HEK293 (cell line): ENCODE measurements around the gene CASP10.

ENCODE experiments used
- CTCF ChIA-PET: fragments of 350-600 bp; formaldehyde crosslinking; extraction: SDS; loops from one replicate; lab custom pipeline; 2021; ENCODE audit warnings: antibody characterized with exemption; lab: Yijun Ruan, JAX
- POLR2A ChIA-PET: fragments of 300-600 bp; formaldehyde crosslinking; extraction: SDS; loops from one replicate; lab custom pipeline; 2020; ENCODE audit warnings: antibody characterized with exemption, inconsistent platforms; lab: Yijun Ruan, JAX
- H3K27ac ChIP-seq: fragments of 200-500 bp; sonication (Bioruptor generic); 2 replicates; pipeline ENCODE4 v1.5.1; 2014; ENCODE audit warnings: low read depth, low read length, control low read depth, inconsistent platforms; ENCODE audit errors: extremely low read depth
- H3K36me3 ChIP-seq, 2 experiments: fragments of 200-500 bp in 1 of 2; sonication (Bioruptor generic) in 1 of 2; 1 replicate in 1 of 2; 2 replicates in 1 of 2; pipeline ENCODE4 v1.5.1; 2014 to 2017; ENCODE audit warnings: inconsistent platforms in 2 of 2, low read length in 2 of 2; ENCODE audit not compliant: control insufficient read depth in 2 of 2, insufficient read depth in 1 of 2
- H3K4me1 ChIP-seq: fragments of 200-500 bp; sonication (Bioruptor generic); 2 replicates; pipeline ENCODE4 v1.5.1; 2014; ENCODE audit warnings: mild to moderate bottlenecking, low read length, inconsistent platforms; ENCODE audit not compliant: control insufficient read depth, insufficient read depth
- H3K4me3 ChIP-seq: 2 replicates; pipeline ENCODE4 v1.5.1; 2011; ENCODE audit warnings: low read depth, mild to moderate bottlenecking, control low read depth, low read length, moderate library complexity
- H3K9me3 ChIP-seq: fragments of 200-500 bp; sonication (Bioruptor generic); 2 replicates; pipeline ENCODE4 v1.5.1; 2014; ENCODE audit warnings: low read depth, low read length, inconsistent platforms; ENCODE audit not compliant: control insufficient read depth, insufficient read depth
- EGR2 ChIP-seq: fragments of 450-650 bp; formaldehyde crosslinking; IDR thresholded peaks from 2 replicates; pipeline ENCODE4 v1.5.1; 2016; ENCODE audit warnings: low read depth, missing biosample characterization, missing genetic modification characterization
- GLI2 ChIP-seq: fragments of 450-650 bp; formaldehyde crosslinking; IDR thresholded peaks from 2 replicates; pipeline ENCODE4; 2017; ENCODE audit warnings: missing biosample characterization, missing genetic modification characterization, low read depth, borderline replicate concordance
- GLIS1 ChIP-seq: fragments of 450-650 bp; formaldehyde crosslinking; IDR thresholded peaks from 2 replicates; pipeline ENCODE4 v1.5.1; 2016; ENCODE audit warnings: missing biosample characterization, missing genetic modification characterization
- KLF8 ChIP-seq: fragments of 450-650 bp; formaldehyde crosslinking; IDR thresholded peaks from 2 replicates; pipeline ENCODE4 v1.5.1; 2016; ENCODE audit warnings: missing biosample characterization, missing genetic modification characterization
- MYNN ChIP-seq: fragments of 450-650 bp; formaldehyde crosslinking; IDR thresholded peaks from 2 replicates; pipeline ENCODE4 v1.5.1; 2016; ENCODE audit warnings: missing biosample characterization, missing genetic modification characterization, borderline replicate concordance
- ZBTB21 ChIP-seq: fragments of 450-650 bp; formaldehyde crosslinking; IDR thresholded peaks from 2 replicates; pipeline ENCODE4 v1.5.1; 2017; ENCODE audit warnings: missing biosample characterization, missing genetic modification characterization
- ZNF169 ChIP-seq: fragments of 450-650 bp; formaldehyde crosslinking; IDR thresholded peaks from 2 replicates; pipeline ENCODE4 v1.5.1; 2016; ENCODE audit warnings: missing biosample characterization, missing genetic modification characterization
- ZNF24 ChIP-seq: fragments of 450-650 bp; formaldehyde crosslinking; IDR thresholded peaks from 2 replicates; pipeline ENCODE4 v1.5.1; 2016; ENCODE audit warnings: missing biosample characterization, missing genetic modification characterization
- ZNF311 ChIP-seq: fragments of 450-650 bp; formaldehyde crosslinking; IDR thresholded peaks from 2 replicates; pipeline ENCODE4 v1.5.1; 2017; ENCODE audit warnings: missing biosample characterization, missing genetic modification characterization, borderline replicate concordance
- ZNF335 ChIP-seq: fragments of 450-650 bp; formaldehyde crosslinking; conservative IDR thresholded peaks from 2 replicates; pipeline ENCODE4 v1.5.1; 2016; ENCODE audit warnings: missing biosample characterization, missing genetic modification characterization
- ZNF350 ChIP-seq: fragments of 450-650 bp; formaldehyde crosslinking; IDR thresholded peaks from 2 replicates; pipeline ENCODE4 v1.5.0; 2017; ENCODE audit warnings: missing biosample characterization, mild to moderate bottlenecking, missing genetic modification characterization
- ZNF529 ChIP-seq: fragments of 450-650 bp; formaldehyde crosslinking; IDR thresholded peaks from 2 replicates; pipeline ENCODE4 v1.5.1; 2017; ENCODE audit warnings: missing genetic modification characterization, missing biosample characterization; ENCODE audit not compliant: insufficient replicate concordance
- ZNF548 ChIP-seq: fragments of 450-650 bp; formaldehyde crosslinking; IDR thresholded peaks from 2 replicates; pipeline ENCODE4 v1.5.1; 2016; ENCODE audit warnings: missing biosample characterization, missing genetic modification characterization
- ZNF560 ChIP-seq: fragments of 450-650 bp; formaldehyde crosslinking; IDR thresholded peaks from 2 replicates; pipeline ENCODE4 v1.5.1; 2017; ENCODE audit warnings: missing biosample characterization, missing genetic modification characterization, borderline replicate concordance
- ZSCAN23 ChIP-seq: fragments of 450-650 bp; formaldehyde crosslinking; IDR thresholded peaks from 2 replicates; pipeline ENCODE4 v1.5.1; 2016; ENCODE audit warnings: missing biosample characterization, missing genetic modification characterization
- TF ChIP-seq, protein P1 (sequence below): fragments of 450-650 bp; formaldehyde crosslinking; IDR thresholded peaks from 2 replicates; pipeline ENCODE4 v1.5.1; 2017; ENCODE audit warnings: missing biosample characterization, mild to moderate bottlenecking, missing genetic modification characterization, moderate library complexity
- TF ChIP-seq, protein P2 (sequence below): sonication (generic); formaldehyde crosslinking; IDR thresholded peaks from 2 replicates; pipeline ENCODE4 v1.8.1; 2022; ENCODE audit warnings: mild to moderate bottlenecking, moderate library complexity, missing genetic modification reagents
- TF ChIP-seq, protein P3 (sequence below): fragments of 450-650 bp; formaldehyde crosslinking; IDR thresholded peaks from 2 replicates; pipeline ENCODE4 v1.5.1; 2016; ENCODE audit warnings: missing biosample characterization, missing genetic modification characterization
- TF ChIP-seq, protein P4 (sequence below): fragments of 450-650 bp; formaldehyde crosslinking; IDR thresholded peaks from 2 replicates; pipeline ENCODE4 v1.5.1; 2016; ENCODE audit warnings: missing biosample characterization, missing genetic modification characterization
- TF ChIP-seq, protein P5 (sequence below): fragments of 450-650 bp; IDR thresholded peaks from 2 replicates; pipeline ENCODE4 v1.5.1; 2018; ENCODE audit warnings: missing biosample characterization, missing genetic modification characterization

CASP10 gene

DNA sequence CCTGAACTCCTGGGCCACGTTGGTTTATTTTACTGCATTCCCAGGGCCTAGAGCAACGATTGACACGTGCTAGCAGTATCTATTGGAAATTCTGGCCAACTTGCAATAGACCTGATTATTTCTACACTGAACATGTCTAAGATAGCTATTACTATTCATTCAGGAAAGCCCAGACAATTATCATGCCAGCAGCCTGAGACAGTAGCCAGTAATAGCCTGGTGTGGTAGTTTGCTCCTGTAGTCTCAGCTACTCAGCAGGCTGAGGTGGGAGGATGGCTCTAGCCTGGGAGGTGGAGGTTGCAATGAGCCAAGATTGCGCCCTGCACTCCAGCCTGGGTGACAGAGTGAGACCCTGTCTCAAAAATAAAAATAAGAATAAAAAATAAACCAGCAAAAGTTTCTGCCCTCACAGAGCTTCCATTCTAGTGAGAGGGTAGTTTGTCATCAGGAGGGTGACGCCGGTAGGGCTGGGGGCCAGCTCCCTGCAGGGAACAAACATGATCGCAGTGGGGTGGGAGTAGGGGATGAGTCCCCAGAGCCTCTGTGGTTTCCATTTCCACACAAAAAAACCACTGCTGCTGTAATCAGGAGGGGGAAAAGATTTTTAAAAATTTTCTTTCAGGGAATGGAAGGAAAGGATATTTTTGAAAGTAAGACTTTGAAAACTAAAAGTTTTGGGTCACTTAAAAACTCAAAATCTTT lies 81.7 kb downstream of the CASP10 start (continued):
- TF ChIP-seq, protein P1, sequence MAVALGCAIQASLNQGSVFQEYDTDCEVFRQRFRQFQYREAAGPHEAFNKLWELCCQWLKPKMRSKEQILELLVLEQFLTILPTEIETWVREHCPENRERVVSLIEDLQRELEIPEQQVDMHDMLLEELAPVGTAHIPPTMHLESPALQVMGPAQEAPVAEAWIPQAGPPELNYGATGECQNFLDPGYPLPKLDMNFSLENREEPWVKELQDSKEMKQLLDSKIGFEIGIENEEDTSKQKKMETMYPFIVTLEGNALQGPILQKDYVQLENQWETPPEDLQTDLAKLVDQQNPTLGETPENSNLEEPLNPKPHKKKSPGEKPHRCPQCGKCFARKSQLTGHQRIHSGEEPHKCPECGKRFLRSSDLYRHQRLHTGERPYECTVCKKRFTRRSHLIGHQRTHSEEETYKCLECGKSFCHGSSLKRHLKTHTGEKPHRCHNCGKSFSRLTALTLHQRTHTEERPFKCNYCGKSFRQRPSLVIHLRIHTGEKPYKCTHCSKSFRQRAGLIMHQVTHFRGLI, result no peak
- TF ChIP-seq ZNF529 (tag by site-specific recombination) (no peak), KLF8 (tag by site-specific recombination) (no peak), MYNN (tag by site-specific recombination) (no peak)
- TF ChIP-seq, all 188 proteins: peak for 0

DNA sequence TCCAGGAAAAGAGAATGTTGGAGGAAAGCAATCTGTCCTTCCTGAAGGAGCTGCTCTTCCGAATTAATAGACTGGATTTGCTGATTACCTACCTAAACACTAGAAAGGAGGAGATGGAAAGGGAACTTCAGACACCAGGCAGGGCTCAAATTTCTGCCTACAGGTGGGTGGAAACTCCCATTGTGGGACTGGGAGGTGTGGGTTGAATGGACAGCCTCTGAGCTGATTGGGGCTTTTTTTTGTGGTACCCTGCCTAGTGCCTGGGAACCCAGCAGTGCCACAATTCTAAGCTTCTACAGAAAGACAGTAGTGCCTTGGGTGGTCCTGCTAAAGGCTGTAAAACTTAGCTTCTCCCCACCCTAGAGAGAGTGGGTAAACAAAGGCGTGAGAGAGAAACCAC lies 83.7 kb downstream of the CASP10 start:
- POLR2A ChIA-PET, result no interaction called here
- H3K4me3 ChIP-seq, result no peak overlapping the region
- CTCF ChIA-PET, result interaction anchor here (1.6 kb wide), 1 partner anchor 30 kb away, joined by 4 read pairs; no protein-coding TSS in a partner anchor

DNA sequence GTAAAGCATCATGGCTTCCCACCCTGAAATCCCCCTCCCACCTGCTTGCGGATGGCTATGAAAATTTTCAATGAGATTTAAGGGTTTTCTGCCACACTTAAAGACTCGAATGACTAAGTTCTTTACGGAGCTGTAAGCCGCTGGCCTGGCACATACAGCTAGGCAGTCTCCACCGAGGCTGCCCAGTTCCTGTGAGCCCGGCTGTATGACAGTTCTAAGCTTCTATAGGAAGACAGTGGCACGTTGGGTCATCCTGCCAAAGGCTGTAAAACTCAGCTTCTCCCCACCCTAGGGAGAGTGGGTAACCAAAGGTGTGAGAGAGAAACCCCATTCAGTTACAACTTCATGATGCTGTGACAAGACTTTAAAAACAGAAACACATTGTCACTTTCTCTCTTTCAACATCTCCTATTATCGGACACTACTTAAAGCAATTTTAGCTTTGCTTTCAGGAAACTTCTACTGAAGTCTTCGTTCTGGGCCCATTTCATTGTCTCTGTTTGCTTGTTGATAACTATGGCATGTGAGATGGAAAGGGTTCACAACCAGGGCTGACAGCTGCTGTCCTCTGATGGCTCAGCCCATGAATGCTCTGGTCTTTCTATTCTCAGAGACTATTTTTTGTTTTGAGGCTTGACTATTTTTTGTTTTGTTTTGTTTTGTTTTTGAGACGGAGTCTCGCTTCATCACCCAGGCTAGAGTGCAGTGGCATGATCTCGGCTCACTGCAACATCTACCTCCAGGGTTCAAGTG lies 84.5 kb downstream of the CASP10 start:
- Histone ChIP-seq H3K9me3 (no peaks in the 10 kb centered on the region), H3K27ac (no peak overlapping the region), H3K4me1 (peaks cover 7% of the 10 kb centered on the region), H3K36me3 (peaks cover 0 to 50% of the 10 kb centered on the region in 2 experiments; a peak in 1 of 3 replicates), H3K4me3 (no peak overlapping the region)
- TF ChIP-seq, protein P2, sequence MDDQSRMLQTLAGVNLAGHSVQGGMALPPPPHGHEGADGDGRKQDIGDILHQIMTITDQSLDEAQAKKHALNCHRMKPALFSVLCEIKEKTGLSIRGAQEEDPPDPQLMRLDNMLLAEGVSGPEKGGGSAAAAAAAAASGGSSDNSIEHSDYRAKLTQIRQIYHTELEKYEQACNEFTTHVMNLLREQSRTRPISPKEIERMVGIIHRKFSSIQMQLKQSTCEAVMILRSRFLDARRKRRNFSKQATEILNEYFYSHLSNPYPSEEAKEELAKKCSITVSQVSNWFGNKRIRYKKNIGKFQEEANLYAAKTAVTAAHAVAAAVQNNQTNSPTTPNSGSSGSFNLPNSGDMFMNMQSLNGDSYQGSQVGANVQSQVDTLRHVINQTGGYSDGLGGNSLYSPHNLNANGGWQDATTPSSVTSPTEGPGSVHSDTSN (CRISPR knock-in tag), result no peak
- TF ChIP-seq, protein P3, sequence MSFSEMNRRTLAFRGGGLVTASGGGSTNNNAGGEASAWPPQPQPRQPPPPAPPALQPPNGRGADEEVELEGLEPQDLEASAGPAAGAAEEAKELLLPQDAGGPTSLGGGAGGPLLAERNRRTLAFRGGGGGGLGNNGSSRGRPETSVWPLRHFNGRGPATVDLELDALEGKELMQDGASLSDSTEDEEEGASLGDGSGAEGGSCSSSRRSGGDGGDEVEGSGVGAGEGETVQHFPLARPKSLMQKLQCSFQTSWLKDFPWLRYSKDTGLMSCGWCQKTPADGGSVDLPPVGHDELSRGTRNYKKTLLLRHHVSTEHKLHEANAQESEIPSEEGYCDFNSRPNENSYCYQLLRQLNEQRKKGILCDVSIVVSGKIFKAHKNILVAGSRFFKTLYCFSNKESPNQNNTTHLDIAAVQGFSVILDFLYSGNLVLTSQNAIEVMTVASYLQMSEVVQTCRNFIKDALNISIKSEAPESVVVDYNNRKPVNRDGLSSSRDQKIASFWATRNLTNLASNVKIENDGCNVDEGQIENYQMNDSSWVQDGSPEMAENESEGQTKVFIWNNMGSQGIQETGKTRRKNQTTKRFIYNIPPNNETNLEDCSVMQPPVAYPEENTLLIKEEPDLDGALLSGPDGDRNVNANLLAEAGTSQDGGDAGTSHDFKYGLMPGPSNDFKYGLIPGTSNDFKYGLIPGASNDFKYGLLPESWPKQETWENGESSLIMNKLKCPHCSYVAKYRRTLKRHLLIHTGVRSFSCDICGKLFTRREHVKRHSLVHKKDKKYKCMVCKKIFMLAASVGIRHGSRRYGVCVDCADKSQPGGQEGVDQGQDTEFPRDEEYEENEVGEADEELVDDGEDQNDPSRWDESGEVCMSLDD (tag by site-specific recombination), result no peak
- TF ChIP-seq, protein P4, sequence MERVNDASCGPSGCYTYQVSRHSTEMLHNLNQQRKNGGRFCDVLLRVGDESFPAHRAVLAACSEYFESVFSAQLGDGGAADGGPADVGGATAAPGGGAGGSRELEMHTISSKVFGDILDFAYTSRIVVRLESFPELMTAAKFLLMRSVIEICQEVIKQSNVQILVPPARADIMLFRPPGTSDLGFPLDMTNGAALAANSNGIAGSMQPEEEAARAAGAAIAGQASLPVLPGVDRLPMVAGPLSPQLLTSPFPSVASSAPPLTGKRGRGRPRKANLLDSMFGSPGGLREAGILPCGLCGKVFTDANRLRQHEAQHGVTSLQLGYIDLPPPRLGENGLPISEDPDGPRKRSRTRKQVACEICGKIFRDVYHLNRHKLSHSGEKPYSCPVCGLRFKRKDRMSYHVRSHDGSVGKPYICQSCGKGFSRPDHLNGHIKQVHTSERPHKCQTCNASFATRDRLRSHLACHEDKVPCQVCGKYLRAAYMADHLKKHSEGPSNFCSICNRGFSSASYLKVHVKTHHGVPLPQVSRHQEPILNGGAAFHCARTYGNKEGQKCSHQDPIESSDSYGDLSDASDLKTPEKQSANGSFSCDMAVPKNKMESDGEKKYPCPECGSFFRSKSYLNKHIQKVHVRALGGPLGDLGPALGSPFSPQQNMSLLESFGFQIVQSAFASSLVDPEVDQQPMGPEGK (tag by site-specific recombination), result no peak
- no peak for TF ChIP-seq ZNF169 (tag by site-specific recombination)
- TF ChIP-seq GLIS1 (tag by site-specific recombination), result no peak
- no peak for TF ChIP-seq ZSCAN23 (tag by site-specific recombination)
- no peak for TF ChIP-seq ZNF548 (tag by site-specific recombination)
- no peak for TF ChIP-seq GLI2 (tag by site-specific recombination)
- no peak for TF ChIP-seq ZNF311 (tag by site-specific recombination)
- TF ChIP-seq ZNF560, result no peak
- TF ChIP-seq ZNF335, result no peak
- no peak for TF ChIP-seq ZNF24 (tag by site-specific recombination)
- TF ChIP-seq ZNF350 (tag by site-specific recombination), result no peak
- no peak for TF ChIP-seq ZBTB21 (tag by site-specific recombination)
- CTCF ChIA-PET, result interaction anchor here (0.6 kb wide), 1 partner anchor 97 kb away, joined by 3 read pairs; no protein-coding TSS in a partner anchor
- POLR2A ChIA-PET, result no interaction called here

More for the DNA sequence above, 83.7 kb downstream of the CASP10 start:
- Histone ChIP-seq H3K4me1 (peaks cover 9% of the 10 kb centered on the region), H3K36me3 (peaks cover 0 to 41% of the 10 kb centered on the region in 2 experiments; a peak in 1 of 3 replicates), H3K9me3 (no peaks in the 10 kb centered on the region), H3K27ac (no peak overlapping the region)
- TF ChIP-seq, protein P5, sequence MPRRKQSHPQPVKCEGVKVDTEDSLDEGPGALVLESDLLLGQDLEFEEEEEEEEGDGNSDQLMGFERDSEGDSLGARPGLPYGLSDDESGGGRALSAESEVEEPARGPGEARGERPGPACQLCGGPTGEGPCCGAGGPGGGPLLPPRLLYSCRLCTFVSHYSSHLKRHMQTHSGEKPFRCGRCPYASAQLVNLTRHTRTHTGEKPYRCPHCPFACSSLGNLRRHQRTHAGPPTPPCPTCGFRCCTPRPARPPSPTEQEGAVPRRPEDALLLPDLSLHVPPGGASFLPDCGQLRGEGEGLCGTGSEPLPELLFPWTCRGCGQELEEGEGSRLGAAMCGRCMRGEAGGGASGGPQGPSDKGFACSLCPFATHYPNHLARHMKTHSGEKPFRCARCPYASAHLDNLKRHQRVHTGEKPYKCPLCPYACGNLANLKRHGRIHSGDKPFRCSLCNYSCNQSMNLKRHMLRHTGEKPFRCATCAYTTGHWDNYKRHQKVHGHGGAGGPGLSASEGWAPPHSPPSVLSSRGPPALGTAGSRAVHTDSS (tag by site-specific recombination), result no peak
- TF ChIP-seq EGR2 (tag by site-specific recombination), result 0 out of 2 replicates have a peak, but pooled peaks have one; percentile 25
